Hepatocyte (in vitro differentiated cells): ENCODE data around the gene NGLY1. TPM values are rescaled to one million over a fixed set of nuclear protein-coding genes. Genes with fewer than 3 reads are reported as not detected.

Experiments
- DNase-seq: peaks from one replicate; pipeline ENCODE4 v3.0.0-alpha.2; 2016; ENCODE audit warnings: low spot score
- H2AFZ ChIP-seq: fragments of 200-600 bp; sonication (generic); 2 replicates; pipeline ENCODE4 v1.6.0; 2016; ENCODE audit warnings: antibody characterized with exemption, mild to moderate bottlenecking
- H3K27ac ChIP-seq: fragments of 200-600 bp; sonication (generic); 2 replicates; pipeline ENCODE4 v1.5.1; 2016; ENCODE audit warnings: mild to moderate bottlenecking
- H3K27me3 ChIP-seq: fragments of 200-600 bp; sonication (generic); 2 replicates; pipeline ENCODE4 v1.6.1; 2016
- H3K36me3 ChIP-seq: fragments of 200-600 bp; sonication (generic); replicated peaks from 2 replicates; pipeline ENCODE4 v1.5.1; 2016; ENCODE audit warnings: low read depth; ENCODE audit not compliant: insufficient read depth
- H3K4me1 ChIP-seq: fragments of 200-600 bp; sonication (generic); 2 replicates; pipeline ENCODE4 v1.5.1; 2016; ENCODE audit warnings: mild to moderate bottlenecking, moderate library complexity; ENCODE audit not compliant: insufficient read depth
- H3K4me2 ChIP-seq: fragments of 200-600 bp; sonication (generic); 2 replicates; pipeline ENCODE4 v1.6.0; 2016
- H3K4me3 ChIP-seq: fragments of 200-600 bp; sonication (generic); 2 replicates; pipeline ENCODE4 v1.5.1; 2016; ENCODE audit warnings: mild to moderate bottlenecking
- H3K79me2 ChIP-seq: fragments of 200-600 bp; sonication (generic); 2 replicates; pipeline ENCODE4 v1.6.0; 2017; ENCODE audit warnings: mild to moderate bottlenecking
- H3K9me2 ChIP-seq: fragments of 200-600 bp; sonication (generic); replicated peaks from 2 replicates; pipeline ENCODE4 v1.6.0; 2017; ENCODE audit warnings: mild to moderate bottlenecking; ENCODE audit not compliant: insufficient read depth
- H3K9me3 ChIP-seq: fragments of 200-600 bp; sonication (generic); 2 replicates; pipeline ENCODE4 v1.5.1; 2016; ENCODE audit warnings: low read depth, mild to moderate bottlenecking
- H4K20me1 ChIP-seq: fragments of 200-600 bp; sonication (generic); 2 replicates; pipeline ENCODE4 v1.6.0; 2016; ENCODE audit warnings: mild to moderate bottlenecking; ENCODE audit not compliant: insufficient read depth, poor library complexity, severe bottlenecking
- CTCF ChIP-seq: fragments of 200-600 bp; sonication (generic); IDR thresholded peaks from 2 replicates; pipeline ENCODE4 v1.5.1; 2016; ENCODE audit warnings: antibody characterized with exemption, mild to moderate bottlenecking; ENCODE audit not compliant: poor library complexity
- EZH2 ChIP-seq: fragments of 200-600 bp; sonication (generic); IDR thresholded peaks from 2 replicates; pipeline ENCODE4 v1.6.1; 2016; ENCODE audit warnings: antibody characterized with exemption, mild to moderate bottlenecking, borderline replicate concordance
- EZH2phosphoT487 ChIP-seq: fragments of 200-600 bp; sonication (generic); IDR thresholded peaks from one replicate; pipeline ENCODE4 v1.6.1; 2018; ENCODE audit warnings: antibody characterized with exemption, mild to moderate bottlenecking, low read depth, moderate library complexity; ENCODE audit not compliant: unreplicated experiment, severe bottlenecking
- WGBS: methylation state at CpG from one replicate; pipeline ENCODE4 v1.1.6; 2016; ENCODE audit warnings: low lambda C conversion rate; ENCODE audit errors: missing lambda C conversion rate; 5-methylcytosine and 5-hydroxymethylcytosine counted together
- polyA plus RNA-seq: library from polyadenylated mRNA; unstranded; fragments of >200 nt; fragmentation: Nextera tagmentation; extraction: Ambion mirVana; gene quantifications from 2 replicates; pipeline ENCODE4 v1.2.1, GENCODE V29; 2016
- total RNA-seq: library from RNA; depleted of rRNA; stranded (reverse); fragments of >200 nt; gene quantifications from 2 replicates; pipeline ENCODE4 v1.2.3, GENCODE V29; 2014

NGLY1 gene
- total and polyA plus RNA-seq, 2 experiments from 2014 or later, result 32.7 to 34.7 TPM

- Histone ChIP-seq H3K4me1 (no peaks in the 10 kb centered on the region), H4K20me1 (no peaks in the 10 kb centered on the region), H3K4me2 (no peak overlapping the region), H3K79me2 (no peaks in the 10 kb centered on the region), H3K27me3 (no peaks in the 10 kb centered on the region), H3K36me3 (no peaks in the 10 kb centered on the region), H3K9me3 (no peaks in the 10 kb centered on the region), H3K4me3 (no peak overlapping the region), H2AFZ (no peak overlapping the region), H3K27ac (no peak overlapping the region), H3K9me2 (no peaks in the 10 kb centered on the region)
- no peak for TF ChIP-seq EZH2
- no peak for TF ChIP-seq EZH2phosphoT487
- no peak for TF ChIP-seq CTCF
- DNase-seq, result no peak
- WGBS, result 75% methylated on average over 1 of the region's 1 CpG
These were observed 34.4 kb upstream of the NGLY1 start for GRCh38 chr3:25817638-25818037.

GRCh38 chr3:25817107-25817506 is 33.9 kb upstream of the NGLY1 start:
- Histone ChIP-seq H3K9me2 (no peaks in the 10 kb centered on the region), H3K27ac (no peak overlapping the region), H3K9me3 (no peaks in the 10 kb centered on the region), H2AFZ (no peak overlapping the region), H4K20me1 (no peaks in the 10 kb centered on the region), H3K4me2 (no peak overlapping the region), H3K4me1 (no peaks in the 10 kb centered on the region), H3K36me3 (no peaks in the 10 kb centered on the region), H3K27me3 (no peaks in the 10 kb centered on the region), H3K4me3 (no peak overlapping the region), H3K79me2 (no peaks in the 10 kb centered on the region)
- 28% methylated on average over 1 of the region's 1 CpG for WGBS
- no peak for DNase-seq
- TF ChIP-seq CTCF (no peak), EZH2phosphoT487 (no peak), EZH2 (no peak)

- Histone ChIP-seq H4K20me1 (no peaks in the 10 kb centered on the region), H3K4me3 (no peak overlapping the region), H3K79me2 (no peaks in the 10 kb centered on the region), H3K36me3 (no peaks in the 10 kb centered on the region), H3K9me3 (no peaks in the 10 kb centered on the region), H3K9me2 (no peaks in the 10 kb centered on the region), H3K27me3 (no peaks in the 10 kb centered on the region), H2AFZ (no peak overlapping the region), H3K4me2 (no peak overlapping the region), H3K4me1 (no peaks in the 10 kb centered on the region), H3K27ac (no peak overlapping the region)
- 94% methylated on average over 4 of the region's 4 CpGs for WGBS
- no peak for TF ChIP-seq EZH2
- no peak for TF ChIP-seq CTCF
- TF ChIP-seq EZH2phosphoT487, result no peak
- no peak for DNase-seq
These were observed 29.4 kb upstream of the NGLY1 start for GRCh38 chr3:25812644-25813043.

GRCh38 chr3:25804676-25805075 is 21.4 kb upstream of the NGLY1 start:
- DNase-seq, result no peak
- Histone ChIP-seq H3K27ac (no peak overlapping the region), H3K9me2 (no peaks in the 10 kb centered on the region), H4K20me1 (no peaks in the 10 kb centered on the region), H3K4me3 (no peak overlapping the region), H3K9me3 (no peaks in the 10 kb centered on the region), H3K27me3 (no peaks in the 10 kb centered on the region), H3K4me2 (no peak overlapping the region), H3K4me1 (no peaks in the 10 kb centered on the region), H3K79me2 (no peaks in the 10 kb centered on the region), H2AFZ (no peak overlapping the region), H3K36me3 (no peaks in the 10 kb centered on the region)
- no peak for TF ChIP-seq CTCF
- TF ChIP-seq EZH2, result no peak
- TF ChIP-seq EZH2phosphoT487, result no peak
- WGBS, result 86% methylated on average over 1 of the region's 1 CpG
